NK-92 treated with Interleukin-12 subunit alpha and Interleukin-12 subunit beta, amount 100 ng/mL, for 24 hours (cell line): Measurements from ENCODE around the gene PVRIG.
"Not testable (repeated sequence)": the region's sequence is repeated elsewhere in the genome, so short reads cannot be mapped to it uniquely, and the experiment has no call there.

Experiments used
- DNase-seq: peaks from one replicate; lab custom pipeline; 2025; lab: John Stamatoyannopoulos, UW

The PVRIG gene

DNA sequence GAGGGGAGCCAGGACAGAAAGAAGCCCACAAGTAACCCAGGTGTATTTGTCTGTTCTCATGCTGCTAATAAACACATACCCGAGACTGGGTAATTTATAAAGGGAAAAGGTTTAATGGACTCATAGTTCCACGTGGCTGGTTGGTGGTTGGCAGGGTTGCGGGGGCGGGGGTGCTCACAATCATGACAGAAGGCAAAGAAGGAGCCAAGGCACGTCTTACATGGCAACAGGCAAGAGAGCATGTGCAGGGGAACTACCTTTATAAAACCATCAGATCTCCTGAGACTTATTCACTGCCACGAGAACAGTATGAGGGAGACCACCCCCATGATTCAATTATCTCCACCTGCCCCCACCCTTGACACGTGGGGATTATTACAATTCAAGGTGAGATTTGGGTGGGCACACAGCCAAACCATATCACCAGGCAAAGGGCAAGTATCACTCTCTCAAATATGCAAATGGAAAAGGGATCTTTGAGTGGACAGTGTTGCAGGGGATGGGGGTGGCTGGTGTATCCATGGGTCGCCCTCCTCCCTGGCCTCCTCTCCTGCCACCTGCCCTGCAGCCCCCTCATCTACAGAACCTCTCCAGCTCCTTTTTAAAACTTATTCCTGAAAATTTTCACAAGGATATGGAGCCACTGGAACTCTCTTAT, 15.0 kb downstream of the PVRIG start:
- DNase-seq, result not testable (repeated sequence)

DNA sequence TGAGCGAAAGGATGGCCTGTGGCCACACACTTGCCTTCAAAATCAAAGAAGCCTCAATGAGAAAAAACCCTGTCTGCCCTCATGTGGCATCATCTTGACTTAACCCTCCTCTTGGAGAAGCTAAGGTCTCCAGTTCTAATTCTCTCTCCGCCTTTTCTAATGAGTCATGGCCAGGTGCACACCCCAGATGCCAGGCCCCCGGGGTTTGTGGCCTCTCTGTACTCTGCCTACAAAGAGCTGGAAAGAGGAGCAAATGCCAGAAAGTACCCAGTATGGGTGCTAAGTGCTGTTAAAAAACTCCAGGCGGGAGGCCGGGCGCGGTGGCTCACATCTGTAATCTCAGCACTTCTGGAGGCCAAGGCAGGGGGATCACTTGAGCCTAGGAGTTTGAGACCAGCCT, 20.2 kb downstream of the PVRIG start:
- DNase-seq, result not testable (repeated sequence)

DNA sequence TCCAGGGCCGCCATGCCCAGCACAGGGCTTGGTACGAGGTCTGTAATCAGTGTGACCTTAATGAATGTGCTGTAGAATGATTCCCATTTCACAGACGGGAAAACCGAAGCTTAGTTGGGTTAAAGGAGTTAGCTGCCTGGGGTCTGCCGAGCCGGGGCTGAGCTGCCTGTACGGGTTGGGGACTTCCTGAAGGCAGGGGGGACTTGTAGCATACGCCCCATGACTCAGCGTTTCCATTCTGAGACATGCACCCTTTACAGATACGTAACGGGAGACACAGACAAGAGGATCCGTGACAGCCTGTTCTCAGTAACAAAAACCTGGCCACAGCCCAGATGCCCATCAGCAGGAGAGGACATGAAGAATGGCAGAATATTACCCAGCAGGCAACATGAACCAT, 23.6 kb downstream of the PVRIG start:
- not testable (repeated sequence) for DNase-seq

DNA sequence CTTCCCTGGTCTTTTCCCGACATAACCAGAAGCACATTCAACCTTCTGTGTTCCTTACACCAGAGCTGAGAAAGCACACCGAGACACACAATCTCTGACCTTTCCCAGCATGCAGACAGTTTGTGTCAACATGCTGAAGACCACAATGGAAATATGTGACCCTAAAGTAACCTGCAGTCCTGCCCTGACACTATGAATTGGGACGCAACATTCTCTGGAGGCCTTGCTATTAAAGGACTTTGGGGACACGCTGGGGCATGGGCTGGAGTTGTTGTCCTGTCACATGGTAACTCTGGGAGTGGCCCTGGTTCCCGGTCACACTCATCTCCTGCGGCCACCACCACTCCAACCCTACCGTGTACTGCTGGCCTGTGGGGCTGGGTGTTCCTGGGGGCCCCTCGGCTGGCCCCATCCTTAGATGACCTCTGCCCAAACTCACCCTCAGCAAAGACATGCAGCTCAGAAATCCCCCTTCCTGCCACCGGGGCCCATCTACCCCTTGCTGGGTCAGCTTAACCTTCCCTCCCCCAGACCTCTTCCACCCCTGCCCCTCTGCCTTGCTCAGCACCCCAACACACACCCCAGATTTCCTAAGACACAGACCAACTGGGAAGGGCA, 25.3 kb downstream of the PVRIG start:
- not testable (repeated sequence) for DNase-seq

DNA sequence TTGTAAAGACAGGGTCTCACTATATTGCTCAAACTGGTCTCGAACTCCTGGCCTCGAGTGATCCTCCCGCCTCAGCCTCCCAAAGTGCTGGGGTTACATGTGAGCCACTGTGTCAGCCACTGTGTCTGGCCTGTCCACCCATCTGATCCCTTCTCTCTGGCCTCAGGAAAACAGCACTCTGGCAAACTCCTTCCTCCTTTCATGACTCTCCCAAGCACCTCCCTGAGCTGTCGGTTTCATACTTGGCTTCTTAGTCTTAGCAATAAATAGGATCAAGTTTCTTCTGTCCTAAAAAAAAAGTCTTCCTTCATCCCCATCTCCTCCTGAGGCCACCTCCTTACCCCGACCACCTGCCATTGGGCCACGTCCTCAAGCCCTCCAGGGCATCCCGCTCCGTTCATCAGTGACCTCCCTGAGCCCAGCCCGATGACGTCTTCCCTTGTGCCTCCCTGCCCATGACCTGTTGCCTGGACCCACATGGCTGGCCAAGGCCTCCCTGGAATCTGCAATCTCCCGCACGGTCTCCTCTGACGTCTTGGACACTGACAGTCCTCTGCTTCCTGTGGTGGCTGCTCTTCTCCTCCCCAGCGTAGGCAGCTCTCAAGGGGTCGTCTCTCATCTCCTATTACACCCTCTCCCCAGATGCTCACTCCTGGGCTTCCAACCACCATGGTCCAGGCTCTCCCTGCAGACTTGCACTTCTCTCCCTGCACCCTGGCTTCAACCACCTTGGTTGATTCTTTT, 26.5 kb downstream of the PVRIG start:
- not testable (repeated sequence) for DNase-seq

DNA sequence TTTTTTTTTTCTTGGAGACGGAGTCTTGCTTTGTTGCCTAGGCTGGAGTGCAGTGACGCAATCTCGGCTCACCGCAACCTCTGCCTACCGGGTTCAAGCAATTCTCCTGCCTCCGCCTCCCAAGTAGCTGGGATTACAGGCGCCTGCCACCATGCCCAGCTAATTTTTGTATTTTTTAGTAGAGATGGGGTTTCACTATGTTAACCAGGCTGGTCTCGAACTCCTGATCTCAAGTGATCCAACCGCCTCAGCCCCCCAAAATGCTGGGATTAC, 27.1 kb downstream of the PVRIG start:
- DNase-seq, result not testable (repeated sequence)

DNA sequence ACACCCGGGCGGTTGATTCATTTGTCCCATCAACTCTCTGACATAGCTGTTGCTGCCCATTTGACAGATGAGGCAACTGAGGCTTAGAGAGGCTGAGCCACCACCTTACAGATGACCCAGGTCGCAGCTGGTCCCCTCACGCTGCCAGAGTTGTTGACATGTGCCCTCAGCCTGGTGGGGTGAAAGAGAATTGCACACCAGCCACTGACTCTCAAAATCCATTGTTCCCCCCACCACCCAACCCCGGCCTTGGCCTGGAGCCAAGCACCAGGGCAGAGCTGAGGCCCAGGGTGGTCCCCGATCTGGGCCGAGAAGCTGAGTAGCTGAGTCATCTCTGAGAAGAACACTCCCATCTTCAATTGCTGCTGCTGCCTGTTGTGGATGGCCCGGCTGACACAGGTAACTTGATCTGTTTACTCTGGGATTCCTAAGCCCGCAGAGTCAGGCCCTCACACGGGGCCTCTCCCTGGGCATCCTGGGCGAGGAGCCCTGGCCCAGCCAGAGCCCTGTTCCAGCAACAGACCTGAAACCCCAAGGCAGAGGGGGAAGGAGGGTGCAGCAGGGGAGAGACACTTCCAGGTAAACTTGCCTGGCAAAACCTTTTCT, 27.5 kb downstream of the PVRIG start:
- no peak for DNase-seq

DNA sequence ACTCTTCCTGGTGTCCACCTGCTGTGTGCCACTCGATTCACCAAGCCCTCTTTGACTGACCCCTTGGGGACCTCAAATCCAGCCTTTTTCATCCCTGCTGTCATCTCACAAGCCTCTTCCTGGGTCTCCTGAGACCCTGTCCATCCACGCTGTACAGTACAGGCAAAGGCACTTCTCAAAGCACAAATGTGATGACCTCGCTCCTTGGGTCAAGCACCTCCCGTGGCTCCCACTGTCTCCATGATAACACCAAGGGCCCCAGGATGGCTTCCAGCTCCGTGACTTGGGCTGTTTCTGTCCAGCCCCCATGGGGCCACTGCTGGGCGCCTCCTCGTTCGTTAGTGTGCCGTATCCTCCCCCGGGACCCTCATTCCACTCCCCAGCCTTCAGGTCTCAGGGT, 28.7 kb downstream of the PVRIG start:
- no peak for DNase-seq

DNA sequence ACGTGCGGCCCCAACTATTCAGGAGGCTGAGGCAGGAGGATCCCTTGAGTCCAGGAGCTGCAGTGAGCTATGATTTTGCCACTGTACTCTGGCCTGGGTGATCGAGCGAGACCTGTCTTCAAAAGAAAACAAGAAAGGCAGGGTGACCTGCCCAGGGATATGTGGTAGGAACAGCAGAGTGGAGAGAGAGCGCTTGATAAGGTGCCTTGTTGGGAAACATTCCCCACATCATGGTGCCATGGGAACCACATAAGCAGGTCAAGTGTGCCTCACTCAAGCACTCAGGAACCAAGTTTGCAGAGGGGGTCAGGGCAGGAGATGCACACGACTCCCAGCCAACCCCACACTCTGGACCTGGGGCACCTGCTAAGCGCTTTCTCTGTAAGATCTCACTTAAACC, 37.3 kb downstream of the PVRIG start:
- no peak for DNase-seq

DNA sequence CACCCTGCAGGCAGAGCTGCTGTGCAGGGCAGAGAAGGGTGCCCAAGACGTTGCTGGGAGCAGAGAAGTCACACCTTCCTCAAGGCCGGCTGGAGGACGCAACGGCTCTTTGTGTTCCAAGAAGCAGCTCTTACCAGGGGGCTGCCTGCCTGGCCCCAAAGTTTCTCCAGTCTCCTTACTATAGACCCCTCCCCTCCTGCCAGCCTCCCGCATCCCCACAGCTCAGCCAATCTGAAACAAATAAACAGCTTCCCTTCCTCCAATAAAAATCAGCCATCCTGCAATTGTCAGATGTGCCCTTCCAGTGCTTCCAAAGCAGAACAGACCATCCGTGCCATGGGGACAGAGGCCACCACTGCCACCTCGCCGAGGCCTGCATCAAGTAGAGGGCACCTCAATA, 40.2 kb downstream of the PVRIG start:
- not testable (repeated sequence) for DNase-seq

DNA sequence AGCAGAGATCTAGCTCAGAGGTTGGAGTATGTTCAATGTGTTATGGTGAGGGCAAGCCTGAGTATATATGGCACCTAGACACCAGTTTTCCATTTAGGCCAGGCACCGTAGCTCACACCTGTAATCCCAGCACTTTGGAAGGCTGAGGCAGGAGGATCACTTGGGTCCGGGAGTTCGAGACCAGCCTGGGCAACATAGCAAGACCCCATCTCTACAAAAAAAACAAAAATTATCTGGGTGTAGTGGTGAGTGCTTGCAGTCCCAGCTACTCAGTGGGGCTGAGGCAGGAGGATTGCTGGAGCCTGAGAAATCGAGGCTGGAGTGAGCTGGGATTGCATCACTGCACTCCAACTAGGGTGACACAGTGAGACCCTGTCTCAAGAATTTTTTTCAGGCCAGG, 43.1 kb downstream of the PVRIG start:
- DNase-seq, result not testable (repeated sequence)

DNA sequence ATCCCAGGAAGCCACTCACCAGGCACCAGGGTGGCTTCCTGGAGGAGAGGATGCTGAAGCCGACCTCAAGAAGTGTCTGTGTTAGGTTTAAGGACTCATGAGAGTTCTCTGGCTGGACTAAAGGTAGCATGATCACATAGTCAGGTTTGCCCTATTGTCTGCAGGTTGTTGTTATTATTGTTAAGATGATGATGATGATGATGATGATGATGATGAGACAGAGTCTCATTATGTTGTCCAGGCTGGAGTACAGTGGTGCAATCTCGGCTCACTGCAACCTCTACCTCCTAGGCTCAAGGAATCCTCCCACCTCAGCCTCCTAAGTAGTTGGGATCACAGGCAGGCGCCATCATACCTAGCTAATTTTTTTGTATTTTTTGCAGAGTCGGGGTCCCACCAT, 44.5 kb downstream of the PVRIG start:
- not testable (repeated sequence) for DNase-seq

DNA sequence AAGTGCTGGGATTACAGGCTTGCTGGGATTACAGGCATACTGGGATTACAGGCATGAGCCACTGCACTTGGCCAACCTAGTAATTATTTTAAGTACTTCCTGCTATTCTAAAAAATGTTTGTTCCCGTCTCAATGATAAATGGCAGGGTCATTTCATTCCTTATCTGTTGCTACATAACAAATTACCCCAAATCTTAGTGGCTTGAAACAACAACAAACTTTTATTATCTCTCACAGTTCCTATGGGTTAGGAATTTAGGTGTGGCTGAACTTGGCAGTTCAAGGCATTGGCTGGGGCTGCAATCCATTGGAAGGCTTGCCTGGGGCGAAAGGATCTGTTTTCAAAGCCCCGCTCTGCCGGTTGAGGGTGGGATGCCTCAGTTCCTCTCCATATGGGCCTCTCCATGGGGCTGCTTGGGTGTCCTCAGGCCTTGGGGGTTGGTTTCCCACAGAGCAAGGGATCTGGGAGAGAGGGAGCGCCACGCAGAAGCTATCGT, 45.0 kb downstream of the PVRIG start:
- DNase-seq, result not testable (repeated sequence)

DNA sequence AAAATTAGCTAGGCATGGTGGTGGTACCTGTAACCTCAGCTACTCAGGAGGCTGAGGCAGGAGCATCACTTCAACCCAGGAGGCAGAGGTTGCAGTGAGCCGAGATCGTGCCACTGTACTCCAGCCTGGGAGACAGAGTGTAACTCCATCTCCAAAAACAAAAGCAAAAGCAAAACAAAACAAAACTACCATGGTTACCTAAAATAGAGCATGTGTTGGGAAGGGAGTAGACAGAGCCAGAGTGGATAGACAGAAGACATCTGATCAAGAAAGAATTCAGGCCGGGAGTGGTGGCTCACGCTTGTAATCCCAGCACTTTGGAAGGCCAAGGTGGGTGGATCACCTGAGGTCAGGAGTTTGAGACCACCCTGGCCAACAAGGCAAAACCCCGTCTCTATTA, 46.1 kb downstream of the PVRIG start:
- not testable (repeated sequence) for DNase-seq

DNA sequence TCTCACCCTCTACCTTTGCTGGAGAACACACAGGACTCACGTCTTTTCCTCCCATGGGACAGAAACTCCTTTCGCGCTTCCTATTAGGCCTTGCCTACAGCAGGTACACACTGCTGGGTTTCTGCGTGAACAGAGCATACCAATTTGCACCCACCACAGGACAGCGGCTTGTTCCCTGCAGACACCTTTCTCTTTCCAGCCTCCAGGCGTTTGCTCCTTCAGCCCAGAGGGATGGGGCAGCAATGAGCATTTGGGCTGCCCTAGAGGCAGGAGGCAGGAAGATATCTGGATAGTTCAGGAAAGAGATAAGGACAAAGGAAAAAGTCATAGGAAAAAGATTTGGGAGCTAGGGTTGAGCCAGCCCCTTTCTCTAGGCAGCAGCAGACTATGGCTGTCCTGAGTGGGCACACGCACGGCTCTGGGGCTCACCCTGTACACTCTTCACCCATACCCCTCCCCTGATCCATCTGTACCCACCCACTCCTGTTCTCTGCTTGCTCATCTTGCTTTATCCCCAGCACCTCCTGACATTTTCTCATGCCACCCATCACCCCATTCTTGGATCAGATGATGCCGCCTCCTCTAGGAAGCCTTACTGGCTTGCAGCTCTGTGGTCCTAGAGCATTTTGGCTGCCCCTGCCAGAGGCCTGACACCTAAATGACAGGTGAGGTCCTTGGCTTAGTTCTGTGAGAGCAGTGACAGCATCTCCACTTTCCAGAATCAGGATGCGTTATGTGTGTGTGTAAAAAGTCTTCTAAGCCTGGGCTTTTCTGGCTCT, 47.0 kb downstream of the PVRIG start:
- no peak for DNase-seq

DNA sequence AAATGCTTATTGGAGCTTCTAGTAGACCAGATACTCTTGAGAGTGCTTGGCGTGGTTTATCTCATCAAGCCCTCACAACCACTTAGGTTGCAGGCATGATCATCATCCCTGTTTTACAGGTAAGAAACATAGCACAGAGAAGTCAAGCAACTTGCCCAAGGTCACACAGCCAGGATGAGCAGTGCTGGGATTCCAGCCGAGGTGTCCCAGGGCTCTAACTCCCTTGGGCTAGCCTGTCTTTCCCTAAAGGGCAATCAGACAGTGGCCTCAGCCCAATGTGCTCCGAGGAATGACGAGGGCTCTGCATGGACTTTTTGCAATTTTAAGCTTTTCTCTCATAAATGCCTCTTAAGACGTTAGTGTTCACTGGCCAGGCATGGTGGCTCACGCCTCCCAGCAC, 47.9 kb downstream of the PVRIG start:
- DNase-seq, result no peak

DNA sequence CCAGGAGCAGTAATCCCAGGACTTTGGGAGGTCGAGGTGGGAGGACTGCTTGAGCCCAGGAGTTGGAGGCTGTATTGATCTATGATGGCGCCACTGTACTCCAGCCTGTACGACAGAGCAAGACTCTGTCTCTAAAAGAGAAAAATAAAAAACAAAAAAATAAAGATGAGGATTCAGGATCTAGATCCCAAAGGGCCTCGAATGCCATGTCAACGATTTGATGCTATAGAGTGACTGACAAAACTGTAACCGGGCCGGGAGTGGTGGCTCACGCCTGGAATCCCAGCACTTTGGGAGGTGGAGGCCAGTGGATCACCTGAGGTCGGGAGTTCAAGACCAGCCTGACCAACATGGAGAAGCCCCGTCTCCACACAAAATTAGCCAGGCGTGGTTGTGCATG, 49.1 kb downstream of the PVRIG start:
- not testable (repeated sequence) for DNase-seq

DNA sequence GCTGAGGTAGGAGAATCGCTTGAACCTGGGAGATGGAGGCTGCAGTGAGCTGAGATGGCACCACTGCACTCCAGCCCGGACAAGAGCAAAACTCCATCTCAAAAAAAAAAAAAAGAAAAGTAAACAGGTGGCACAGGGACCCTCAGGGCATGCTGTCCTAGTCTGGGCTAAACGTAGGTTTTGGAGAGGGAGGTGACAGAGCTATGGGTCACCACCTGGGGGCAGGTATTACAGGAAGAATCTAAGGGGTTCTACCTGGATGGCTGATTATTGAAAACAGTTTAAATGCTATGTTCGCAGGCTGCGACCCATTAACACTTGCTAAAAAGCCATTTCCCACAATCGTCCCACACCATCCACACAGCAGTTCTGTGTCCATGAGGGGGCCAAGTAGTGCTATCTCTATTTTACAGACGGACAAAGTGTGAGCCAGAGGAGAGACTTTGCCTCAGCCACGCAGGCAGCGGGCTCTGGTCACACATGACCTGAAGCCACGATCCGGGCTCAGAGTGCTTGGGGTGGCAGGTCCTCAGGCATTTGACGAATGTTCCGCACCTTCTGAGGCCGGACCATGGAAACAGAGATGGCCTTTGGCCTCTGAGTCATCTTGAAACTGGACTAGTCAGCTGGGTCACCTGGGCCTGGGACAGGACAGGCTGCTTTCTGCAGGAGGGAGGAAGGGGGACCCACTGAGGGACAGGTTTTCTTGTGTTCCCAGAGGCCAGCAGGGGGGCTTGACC, 49.7 kb downstream of the PVRIG start:
- DNase-seq, result not testable (repeated sequence)

DNA sequence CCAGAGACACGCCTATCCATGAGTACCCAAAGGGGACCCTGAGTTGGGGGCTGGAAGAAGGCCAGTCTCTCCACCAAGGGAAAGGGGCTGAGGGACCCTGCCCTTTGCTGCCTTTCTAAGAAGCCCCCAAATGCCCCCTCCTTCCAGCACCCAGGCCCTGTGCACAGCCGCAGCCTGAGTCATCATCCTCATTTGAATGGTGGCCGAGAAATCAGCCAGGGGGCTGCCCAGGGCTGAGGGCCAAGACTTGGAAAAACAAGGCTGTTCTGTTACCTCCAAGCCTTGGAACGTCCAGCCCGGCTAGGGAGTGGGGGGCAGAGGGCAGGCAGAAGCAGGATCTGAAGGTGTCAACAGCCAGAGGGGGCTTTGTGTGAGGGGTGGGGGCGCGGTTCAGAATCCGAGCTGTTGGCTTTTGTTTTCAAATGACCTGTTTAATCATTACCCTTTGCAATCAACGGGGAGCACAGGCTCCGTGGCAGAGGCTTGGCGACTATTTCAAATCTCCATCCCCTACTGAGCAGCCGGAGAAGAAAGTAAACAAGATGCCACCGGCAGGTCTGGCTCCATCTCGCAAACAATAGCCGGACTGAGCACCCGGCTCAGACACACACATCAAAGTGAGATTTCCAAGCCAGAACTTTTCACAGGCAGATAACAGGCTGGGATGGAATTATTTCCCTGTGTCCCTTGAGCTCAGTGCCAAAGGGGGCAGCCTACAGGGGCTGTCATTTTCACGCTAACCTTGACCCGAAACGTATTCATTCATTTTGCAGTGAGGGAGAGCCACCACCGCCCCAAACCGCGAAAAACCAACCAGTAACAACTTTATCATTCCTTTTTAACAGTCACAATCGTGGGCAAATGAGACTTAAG, 50.5 kb downstream of the PVRIG start:
- DNase-seq, result not testable (repeated sequence)
